MCF 10A (cell line): ENCODE measurements around the gene KRTAP5-9. TPM values are rescaled to one million over a fixed set of nuclear protein-coding genes. Genes with fewer than 3 reads are reported as not detected.
"Not testable (repeated sequence)": the region's sequence is repeated elsewhere in the genome, so short reads cannot be mapped to it uniquely, and the experiment has no call there.

ENCODE experiments used
- BruUV-seq: library from RNA; stranded (reverse); fragments of 400-500 nt; replicated peaks from 2 replicates; lab custom pipeline; 2021; lab: Mats Ljungman, UMichigan
- CTCF ChIA-PET: fragments of 300-600 bp; sonication (Branson Sonifier 250); formaldehyde crosslinking; extraction: SDS; loops from one replicate; lab custom pipeline; 2021; ENCODE audit warnings: antibody characterized with exemption, inconsistent platforms; lab: Yijun Ruan, JAX
- POLR2A ChIA-PET: fragments of 300-600, 350-650 bp; sonication (Branson Sonifier 250); formaldehyde crosslinking; extraction: SDS; loops from one replicate; lab custom pipeline; 2020; ENCODE audit warnings: antibody characterized with exemption, inconsistent platforms; lab: Yijun Ruan, JAX
- DNase-seq: peaks from one replicate; pipeline ENCODE4 v3.0.0-alpha.2; 2018; ENCODE audit not compliant: unreplicated experiment
- H3K27ac Mint-ChIP-seq: one replicate; pipeline ENCODE4 v1.8.0; 2022; ENCODE audit warnings: mild to moderate bottlenecking, low read depth, mixed read lengths; ENCODE audit not compliant: unreplicated experiment
- H3K27me3 Mint-ChIP-seq: one replicate; pipeline ENCODE4 v1.8.0; 2022; ENCODE audit warnings: mixed read lengths; ENCODE audit not compliant: insufficient read depth, unreplicated experiment
- H3K36me3 Mint-ChIP-seq: one replicate; pipeline ENCODE4 v1.8.0; 2022; ENCODE audit warnings: mild to moderate bottlenecking, moderate library complexity, mixed read lengths; ENCODE audit not compliant: insufficient read depth, unreplicated experiment
- H3K4me1 Mint-ChIP-seq: one replicate; pipeline ENCODE4 v1.8.0; 2022; ENCODE audit warnings: mixed read lengths; ENCODE audit not compliant: insufficient read depth, unreplicated experiment
- H3K4me3 Mint-ChIP-seq: one replicate; pipeline ENCODE4 v1.8.0; 2022; ENCODE audit warnings: mild to moderate bottlenecking, moderate library complexity, mixed read lengths; ENCODE audit not compliant: unreplicated experiment
- H3K9me3 Mint-ChIP-seq: one replicate; pipeline ENCODE4 v1.8.0; 2022; ENCODE audit warnings: mixed read lengths; ENCODE audit not compliant: unreplicated experiment
- intact Hi-C: fragments of 100-400 bp; cut with micrococcal nuclease; formaldehyde crosslinking; loops from 2 replicates; pipeline ENCODE4 v1.14.1; 2022
- total RNA-seq: library from RNA; stranded (reverse); gene quantifications from 2 replicates; pipeline ENCODE4 v1.2.3, GENCODE V29; 2022
- TF ChIP-seq, protein P1 (sequence below): fragments of 200-600 bp; IDR thresholded peaks from one replicate; pipeline ENCODE4 v1.8.0; 2022; ENCODE audit warnings: antibody characterized with exemption, mild to moderate bottlenecking; ENCODE audit not compliant: unreplicated experiment

Gene KRTAP5-9
- total RNA-seq, 1 experiment from 2014 or later, result not detected

DNA sequence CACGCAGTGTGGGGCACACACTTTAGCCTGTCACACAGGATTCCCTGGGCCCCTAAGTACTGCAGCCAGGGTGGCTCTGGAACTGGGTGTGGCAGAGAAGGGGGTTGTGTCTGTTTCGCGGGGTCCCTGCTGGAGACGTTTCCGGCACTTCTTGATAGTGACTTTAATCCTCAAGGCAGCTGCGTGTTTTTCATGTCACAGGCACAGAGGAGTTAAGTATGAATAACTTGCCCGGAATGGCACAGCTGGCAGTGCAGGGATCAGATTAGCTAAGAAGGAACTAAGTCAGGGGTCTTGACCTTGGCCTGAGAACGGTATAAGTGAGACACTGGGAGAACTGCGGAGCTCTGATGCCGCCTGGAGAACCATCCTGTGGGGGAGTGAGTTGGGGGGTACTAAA, 28.7 kb upstream of the KRTAP5-9 start:
- Mint-ChIP-seq H3K4me1 (no peaks in the 10 kb centered on the region), H3K27me3 (no peaks in the 10 kb centered on the region), H3K36me3 (no peaks in the 10 kb centered on the region), H3K9me3 (peaks cover 8% of the 10 kb centered on the region), H3K4me3 (no peak overlapping the region), H3K27ac (no peak overlapping the region)
- no peak for DNase-seq
- no TSS peak for BruUV-seq
- ChIA-PET POLR2A (no interaction called here), CTCF (no interaction called here)
- TF ChIP-seq, protein P1, sequence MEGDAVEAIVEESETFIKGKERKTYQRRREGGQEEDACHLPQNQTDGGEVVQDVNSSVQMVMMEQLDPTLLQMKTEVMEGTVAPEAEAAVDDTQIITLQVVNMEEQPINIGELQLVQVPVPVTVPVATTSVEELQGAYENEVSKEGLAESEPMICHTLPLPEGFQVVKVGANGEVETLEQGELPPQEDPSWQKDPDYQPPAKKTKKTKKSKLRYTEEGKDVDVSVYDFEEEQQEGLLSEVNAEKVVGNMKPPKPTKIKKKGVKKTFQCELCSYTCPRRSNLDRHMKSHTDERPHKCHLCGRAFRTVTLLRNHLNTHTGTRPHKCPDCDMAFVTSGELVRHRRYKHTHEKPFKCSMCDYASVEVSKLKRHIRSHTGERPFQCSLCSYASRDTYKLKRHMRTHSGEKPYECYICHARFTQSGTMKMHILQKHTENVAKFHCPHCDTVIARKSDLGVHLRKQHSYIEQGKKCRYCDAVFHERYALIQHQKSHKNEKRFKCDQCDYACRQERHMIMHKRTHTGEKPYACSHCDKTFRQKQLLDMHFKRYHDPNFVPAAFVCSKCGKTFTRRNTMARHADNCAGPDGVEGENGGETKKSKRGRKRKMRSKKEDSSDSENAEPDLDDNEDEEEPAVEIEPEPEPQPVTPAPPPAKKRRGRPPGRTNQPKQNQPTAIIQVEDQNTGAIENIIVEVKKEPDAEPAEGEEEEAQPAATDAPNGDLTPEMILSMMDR, result no peak
- intact Hi-C loops, result no loop called here

- intact Hi-C loops, result no loop called here
- TF ChIP-seq, protein P1, result no peak
- POLR2A ChIA-PET, result no interaction called here
Measured at GRCh38 chr11:71525188-71525937, 22.9 kb upstream of the KRTAP5-9 start.

GRCh38 chr11:71525938-71526495, 22.2 kb upstream of the KRTAP5-9 start:
- H3K4me1 Mint-ChIP-seq, result no peaks in the 10 kb centered on the region
- intact Hi-C loops, result no loop called here
- POLR2A ChIA-PET, result no interaction called here
- CTCF ChIA-PET, result no interaction called here
- H3K27ac Mint-ChIP-seq, result no peak overlapping the region
- H3K4me3 Mint-ChIP-seq, result no peak overlapping the region
- H3K9me3 Mint-ChIP-seq, result no peaks in the 10 kb centered on the region
- no peak for DNase-seq
- TF ChIP-seq, protein P1, result no peak
- H3K36me3 Mint-ChIP-seq, result no peaks in the 10 kb centered on the region
- H3K27me3 Mint-ChIP-seq, result no peaks in the 10 kb centered on the region
- no TSS peak for BruUV-seq

More at GRCh38 chr11:71525188-71525937, 22.9 kb upstream of the KRTAP5-9 start:
- no peaks in the 10 kb centered on the region for H3K36me3 Mint-ChIP-seq
- CTCF ChIA-PET, result no interaction called here
- no peaks in the 10 kb centered on the region for H3K9me3 Mint-ChIP-seq
- H3K27ac Mint-ChIP-seq, result no peak overlapping the region
- H3K27me3 Mint-ChIP-seq, result no peaks in the 10 kb centered on the region
- no TSS peak for BruUV-seq
- H3K4me3 Mint-ChIP-seq, result no peak overlapping the region
- H3K4me1 Mint-ChIP-seq, result no peaks in the 10 kb centered on the region
- no peak for DNase-seq

GRCh38 chr11:71526796-71527575, 21.2 kb upstream of the KRTAP5-9 start, which contains the start of gene KRTAP5-7:
Gene KRTAP5-7, plus strand, starts transcription at chr11:71527267. Its CDS starts 34 bp downstream, at chr11:71527301.
- BruUV-seq, intact Hi-C loops, H3K4me3 Mint-ChIP-seq, H3K36me3 Mint-ChIP-seq, H3K27me3 Mint-ChIP-seq, CTCF ChIA-PET, H3K9me3 Mint-ChIP-seq, POLR2A ChIA-PET, H3K27ac Mint-ChIP-seq, DNase-seq, H3K4me1 Mint-ChIP-seq: not testable (repeated sequence)
